T-helper 1 cell treated with Interleukin-12 subunit alpha and Interleukin-12 subunit beta and Interleukin-4 antibody, amounts not matched to agents 30 μg/mL and 1 μg/mL, for 36 hours (primary cell): ENCODE data around the gene BMP8B.

ENCODE experiments used
- H3K27ac Mint-ChIP-seq: one replicate; pipeline ENCODE4 v1.8.0; 2021; ENCODE audit warnings: mild to moderate bottlenecking, mixed read lengths
- H3K27me3 Mint-ChIP-seq: one replicate; pipeline ENCODE4 v1.8.0; 2021; ENCODE audit warnings: low read depth, mixed read lengths
- H3K36me3 Mint-ChIP-seq: one replicate; pipeline ENCODE4 v1.8.0; 2021; ENCODE audit warnings: low read depth, mixed read lengths
- H3K4me1 Mint-ChIP-seq: one replicate; pipeline ENCODE4 v1.8.0; 2021; ENCODE audit warnings: low read depth, mixed read lengths
- H3K4me3 Mint-ChIP-seq: one replicate; pipeline ENCODE4 v1.8.0; 2021; ENCODE audit warnings: mild to moderate bottlenecking, moderate library complexity, mixed read lengths
- H3K9me3 Mint-ChIP-seq: one replicate; pipeline ENCODE4 v1.8.0; 2021; ENCODE audit warnings: mixed read lengths

The BMP8B gene

GRCh38 chr1:39720094-39720999, 68.3 kb downstream of the BMP8B start:
- H3K4me3 Mint-ChIP-seq: no peak overlapping the region
- H3K9me3 Mint-ChIP-seq: no peaks in the 10 kb centered on the region
- peaks cover 54% of the 10 kb centered on the region for H3K27me3 Mint-ChIP-seq
- no peak overlapping the region for H3K27ac Mint-ChIP-seq
- H3K36me3 Mint-ChIP-seq: no peaks in the 10 kb centered on the region
- peaks cover 2% of the 10 kb centered on the region for H3K4me1 Mint-ChIP-seq

DNA sequence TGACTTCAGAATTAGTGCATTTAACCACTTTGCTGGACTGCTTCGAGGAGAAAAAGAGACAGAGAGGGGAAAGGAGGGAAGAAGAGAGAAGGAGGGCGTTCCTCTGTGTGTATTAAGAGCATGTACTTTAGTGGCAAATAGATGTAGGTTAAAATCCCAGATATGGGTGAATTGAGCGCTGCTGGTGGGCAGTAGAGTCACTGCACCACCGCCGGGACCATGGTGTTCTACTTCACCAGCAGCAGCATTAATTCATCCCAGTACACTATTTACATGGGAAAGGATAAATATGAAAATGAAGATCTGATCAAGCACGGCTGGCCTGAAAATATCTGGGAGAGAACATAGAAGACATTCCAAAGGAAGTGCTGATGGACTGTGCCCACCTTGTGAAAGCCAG, 70.9 kb downstream of the BMP8B start:
- no peaks in the 10 kb centered on the region for H3K9me3 Mint-ChIP-seq
- H3K27me3 Mint-ChIP-seq: peaks cover 58% of the 10 kb centered on the region
- H3K4me1 Mint-ChIP-seq: peaks cover 2% of the 10 kb centered on the region
- no peak overlapping the region for H3K27ac Mint-ChIP-seq
- no peak overlapping the region for H3K4me3 Mint-ChIP-seq
- no peaks in the 10 kb centered on the region for H3K36me3 Mint-ChIP-seq

GRCh38 chr1:39713557-39713956, 75.1 kb downstream of the BMP8B start:
- Mint-ChIP-seq H3K27me3 (peaks cover 42% of the 10 kb centered on the region), H3K4me1 (no peaks in the 10 kb centered on the region), H3K27ac (no peak overlapping the region), H3K4me3 (no peak overlapping the region), H3K9me3 (no peaks in the 10 kb centered on the region), H3K36me3 (no peaks in the 10 kb centered on the region)

DNA sequence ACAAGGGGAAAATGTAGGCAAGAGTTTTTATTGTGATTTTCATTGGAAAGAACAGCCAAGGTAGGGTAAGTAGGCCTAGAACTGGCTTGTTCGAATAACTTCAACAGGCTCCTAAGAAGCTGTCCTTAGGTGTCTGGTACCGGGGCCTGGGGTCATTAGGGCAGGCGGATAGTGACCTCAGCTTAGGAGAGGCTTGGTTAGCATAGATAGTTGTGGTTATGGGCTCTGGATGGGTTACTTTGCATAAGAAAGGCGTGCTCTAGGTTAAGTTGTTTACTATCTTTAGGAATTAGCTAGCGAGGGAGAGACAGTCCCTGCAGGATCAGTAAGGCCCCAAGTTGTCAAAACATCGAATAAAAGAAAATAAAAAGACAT, 76.7 kb downstream of the BMP8B start:
- Mint-ChIP-seq H3K27ac (no peak overlapping the region), H3K4me3 (no peak overlapping the region), H3K27me3 (peaks cover 34% of the 10 kb centered on the region)

DNA sequence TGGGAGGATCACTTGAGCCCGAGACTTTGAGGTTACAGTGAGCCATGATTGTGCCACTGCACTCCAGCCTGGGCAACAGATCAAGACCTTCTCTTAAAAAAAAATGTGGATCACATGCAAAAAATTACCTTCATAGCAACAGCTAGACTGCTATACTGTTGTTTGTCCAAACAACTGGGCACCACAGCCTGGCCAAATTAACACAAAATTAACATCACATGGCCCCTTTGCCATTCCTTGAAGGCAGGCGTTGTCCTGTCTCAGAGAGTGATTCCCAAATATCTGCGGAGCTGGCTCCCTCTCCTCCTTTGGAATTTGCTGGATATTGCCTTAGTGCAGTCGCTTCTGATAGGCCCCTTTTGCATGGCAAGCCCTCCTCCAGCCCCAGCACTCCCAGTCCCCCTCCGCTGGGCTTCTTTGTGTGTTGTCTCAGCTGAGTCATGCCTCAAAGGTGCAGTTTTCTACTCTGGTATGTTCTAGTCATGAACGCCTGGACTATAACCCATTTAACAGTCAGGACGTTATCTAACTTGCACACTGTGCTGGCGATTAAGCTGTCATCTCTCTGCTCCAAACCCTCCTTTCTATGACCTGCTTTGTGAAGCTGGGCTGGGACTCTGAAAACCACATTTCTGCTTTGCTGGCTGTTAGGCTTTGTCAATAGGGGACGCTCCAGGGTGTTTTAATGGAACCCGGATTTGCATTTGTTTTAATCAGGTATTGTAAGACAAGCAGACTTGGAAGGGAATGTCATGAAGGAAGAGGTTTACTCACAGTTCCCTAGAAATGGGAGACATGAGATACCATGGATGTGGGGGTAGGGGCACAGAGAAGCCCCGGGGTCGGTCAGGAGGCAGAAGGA, 77.3 kb downstream of the BMP8B start:
- no peaks in the 10 kb centered on the region for H3K4me1 Mint-ChIP-seq
- H3K27ac Mint-ChIP-seq: no peak overlapping the region
- H3K36me3 Mint-ChIP-seq: no peaks in the 10 kb centered on the region
- H3K27me3 Mint-ChIP-seq: peaks cover 30% of the 10 kb centered on the region
- no peaks in the 10 kb centered on the region for H3K9me3 Mint-ChIP-seq
- no peak overlapping the region for H3K4me3 Mint-ChIP-seq

More for the DNA sequence above, 76.7 kb downstream of the BMP8B start:
- Mint-ChIP-seq H3K9me3 (no peaks in the 10 kb centered on the region), H3K4me1 (no peaks in the 10 kb centered on the region), H3K36me3 (no peaks in the 10 kb centered on the region)

DNA sequence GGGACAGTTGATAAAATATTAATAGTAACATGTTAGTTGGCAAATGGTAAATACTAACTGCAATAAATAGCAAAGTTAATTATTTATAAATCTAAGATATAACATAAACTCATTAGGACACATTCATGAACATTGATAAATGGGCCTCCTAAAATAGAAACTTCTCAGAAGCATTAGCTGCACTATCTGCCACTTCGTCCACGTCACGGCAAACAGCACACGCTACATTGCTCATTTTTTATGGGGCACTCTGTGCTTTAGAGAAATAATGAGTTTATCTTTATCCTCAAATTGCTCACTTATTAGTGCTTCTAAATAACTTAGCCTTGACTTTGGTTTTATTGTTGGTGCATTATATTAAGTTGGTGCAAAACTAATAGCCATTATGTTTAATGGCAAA, 81.2 kb downstream of the BMP8B start:
- H3K9me3 Mint-ChIP-seq: no peaks in the 10 kb centered on the region
- H3K4me3 Mint-ChIP-seq: no peak overlapping the region
- H3K36me3 Mint-ChIP-seq: no peaks in the 10 kb centered on the region
- H3K27me3 Mint-ChIP-seq: peaks cover 19% of the 10 kb centered on the region
- H3K27ac Mint-ChIP-seq: no peak overlapping the region
- no peaks in the 10 kb centered on the region for H3K4me1 Mint-ChIP-seq
